GM12875 (cell line): ENCODE results near the gene SLC16A10.

Experiments
- H3K4me3 ChIP-seq: one replicate; pipeline ENCODE4 v1.5.1; 2011; ENCODE audit warnings: low read depth, low read length, control low read depth
- CTCF ChIP-seq: IDR thresholded peaks from 2 replicates; pipeline ENCODE4 v1.5.1; 2011; ENCODE audit warnings: low read depth, mild to moderate bottlenecking, control low read depth, inconsistent platforms, low read length, moderate library complexity, borderline replicate concordance; ENCODE audit not compliant: insufficient read depth

SLC16A10 gene

GRCh38 chr6:111277819-111278218 is 190.5 kb downstream of the SLC16A10 start:
- no peak overlapping the region for H3K4me3 ChIP-seq
- no peak for TF ChIP-seq CTCF

- no peak for TF ChIP-seq CTCF
- no peak overlapping the region for H3K4me3 ChIP-seq
Observed at GRCh38 chr6:111278731-111279130, 191.4 kb downstream of the SLC16A10 start.

GRCh38 chr6:111280445-111280955 is 193.2 kb downstream of the SLC16A10 start:
- no peak for TF ChIP-seq CTCF
- no peak overlapping the region for H3K4me3 ChIP-seq
